Measurements from ENCODE around the gene SRPX.

The SRPX gene

DNA sequence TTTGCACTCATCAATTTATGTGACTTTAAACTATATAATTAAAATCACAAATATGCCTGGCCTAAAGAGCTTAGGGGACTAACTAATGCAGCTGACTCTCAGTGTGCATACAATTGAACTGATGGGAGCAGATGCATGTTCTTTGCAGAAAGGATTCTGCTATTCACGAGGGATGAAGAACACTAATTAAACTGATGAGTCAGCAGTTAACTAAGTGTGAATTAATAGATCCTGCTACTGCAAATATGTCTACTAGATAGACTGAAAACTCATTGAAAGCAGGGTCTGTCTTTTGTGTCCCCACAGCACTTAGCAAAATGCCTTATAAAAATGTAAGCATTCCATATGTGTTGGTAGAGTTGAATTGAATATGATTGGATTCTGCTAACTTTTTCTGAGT is 104.0 kb downstream of the SRPX start:
- DNase-seq (ENCODE audit: extremely low spot score): no peak
- ChIA-PET CTCF (no interaction called here), POLR2A (no interaction called here)
- TF ChIP-seq FOXK2 (IDR thresholded peaks at IDR 0.05) (no peak), SUZ12 (IDR thresholded peaks at IDR 0.05) (no peak), SP1 (IDR thresholded peaks at IDR 0.05) (no peak), FOXM1 (IDR thresholded peaks at IDR 0.05; ENCODE audit: borderline replicate concordance) (no peak), L3MBTL2 (conservative IDR thresholded peaks at IDR 0.05) (no peak), ELF4 (IDR thresholded peaks at IDR 0.05) (no peak), ZNF384 (IDR thresholded peaks at IDR 0.05) (no peak), HDGF (IDR thresholded peaks at IDR 0.05; ENCODE audit: borderline replicate concordance) (no peak), LEF1 (IDR thresholded peaks at IDR 0.05; ENCODE audit: borderline replicate concordance) (no peak), NFRKB (IDR thresholded peaks at IDR 0.05) (no peak), TARDBP (IDR thresholded peaks at IDR 0.05) (no peak), BHLHE40 (IDR thresholded peaks at IDR 0.05; ENCODE audit: borderline replicate concordance) (no peak), FOXA1 (IDR thresholded peaks at IDR 0.05) (no peak), ARNT (IDR thresholded peaks at IDR 0.05) (no peak), CTBP1 (IDR thresholded peaks at IDR 0.05; ENCODE audit: borderline replicate concordance) (no peak)
- TF ChIP-seq, protein P1, sequence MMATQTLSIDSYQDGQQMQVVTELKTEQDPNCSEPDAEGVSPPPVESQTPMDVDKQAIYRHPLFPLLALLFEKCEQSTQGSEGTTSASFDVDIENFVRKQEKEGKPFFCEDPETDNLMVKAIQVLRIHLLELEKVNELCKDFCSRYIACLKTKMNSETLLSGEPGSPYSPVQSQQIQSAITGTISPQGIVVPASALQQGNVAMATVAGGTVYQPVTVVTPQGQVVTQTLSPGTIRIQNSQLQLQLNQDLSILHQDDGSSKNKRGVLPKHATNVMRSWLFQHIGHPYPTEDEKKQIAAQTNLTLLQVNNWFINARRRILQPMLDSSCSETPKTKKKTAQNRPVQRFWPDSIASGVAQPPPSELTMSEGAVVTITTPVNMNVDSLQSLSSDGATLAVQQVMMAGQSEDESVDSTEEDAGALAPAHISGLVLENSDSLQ (IDR thresholded peaks at IDR 0.05): no peak

DNA sequence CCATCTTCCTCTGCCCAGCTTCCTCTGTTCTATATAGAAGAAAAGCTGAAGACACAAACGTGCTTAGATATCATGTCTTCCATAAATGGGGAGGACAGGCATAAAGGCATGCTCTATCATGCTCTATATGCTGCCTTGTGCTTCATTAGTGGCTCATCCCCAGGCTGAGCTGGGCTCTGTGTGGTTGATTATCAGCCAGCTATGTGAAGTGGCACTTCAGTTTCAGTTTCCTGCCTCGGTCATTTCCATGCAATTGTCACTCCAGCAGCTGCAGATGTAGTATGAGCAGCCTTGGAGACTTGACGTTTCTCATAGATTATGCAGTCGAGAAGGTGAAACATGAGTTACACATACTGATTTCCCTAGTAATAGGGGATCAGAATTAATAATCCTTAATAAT is 108.1 kb downstream of the SRPX start:
- POLR2A ChIA-PET: no interaction called here
- CTCF ChIA-PET: interaction anchor here (0.5 kb wide), 1 partner anchor 1333 kb away, joined by 9 read pairs; no protein-coding TSS in a partner anchor
- DNase-seq (ENCODE audit: extremely low spot score): no peak
- TF ChIP-seq HDGF (IDR thresholded peaks at IDR 0.05; ENCODE audit: borderline replicate concordance): no peak
- TF ChIP-seq SUZ12 (IDR thresholded peaks at IDR 0.05): no peak
- TF ChIP-seq LEF1 (IDR thresholded peaks at IDR 0.05; ENCODE audit: borderline replicate concordance): no peak
- TF ChIP-seq FOXK2 (IDR thresholded peaks at IDR 0.05): no peak
- no peak for TF ChIP-seq L3MBTL2 (conservative IDR thresholded peaks at IDR 0.05)
- no peak for TF ChIP-seq FOXM1 (IDR thresholded peaks at IDR 0.05; ENCODE audit: borderline replicate concordance)
- no peak for TF ChIP-seq SP1 (IDR thresholded peaks at IDR 0.05)
- no peak for TF ChIP-seq CTBP1 (IDR thresholded peaks at IDR 0.05; ENCODE audit: borderline replicate concordance)
- no peak for TF ChIP-seq NFRKB (IDR thresholded peaks at IDR 0.05)

DNA sequence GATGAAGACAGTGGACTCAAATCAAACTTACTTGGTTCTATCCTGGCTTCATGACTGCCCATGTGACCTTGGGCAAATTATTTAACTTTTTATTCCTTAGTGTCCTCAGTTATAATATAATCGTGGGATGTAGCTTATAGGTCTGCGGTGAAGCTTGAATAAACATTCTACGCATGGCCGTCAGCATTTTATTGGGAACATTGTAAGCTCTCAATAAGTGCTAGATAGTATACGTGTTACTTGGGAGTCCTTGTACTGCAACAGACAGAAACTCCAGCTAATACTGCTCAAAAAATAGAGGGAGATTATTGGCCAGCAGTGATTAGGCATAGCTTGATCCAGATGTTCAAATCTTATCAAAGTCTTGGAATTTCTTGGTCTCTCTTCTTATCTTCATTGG is 109.5 kb downstream of the SRPX start:
- ChIA-PET POLR2A (no interaction called here), CTCF (no interaction called here)
- DNase-seq (ENCODE audit: extremely low spot score): no peak
- no peak for TF ChIP-seq FOXK2 (IDR thresholded peaks at IDR 0.05)
- no peak for TF ChIP-seq ARNT (IDR thresholded peaks at IDR 0.05)
- TF ChIP-seq ZNF384 (IDR thresholded peaks at IDR 0.05): no peak
- TF ChIP-seq ELF4 (IDR thresholded peaks at IDR 0.05): no peak
- no peak for TF ChIP-seq FOXM1 (IDR thresholded peaks at IDR 0.05; ENCODE audit: borderline replicate concordance)
- no peak for TF ChIP-seq SUZ12 (IDR thresholded peaks at IDR 0.05)
- TF ChIP-seq FOXA1 (IDR thresholded peaks at IDR 0.05): no peak
- TF ChIP-seq NFRKB (IDR thresholded peaks at IDR 0.05): no peak
- TF ChIP-seq L3MBTL2 (conservative IDR thresholded peaks at IDR 0.05): no peak
- no peak for TF ChIP-seq CTBP1 (IDR thresholded peaks at IDR 0.05; ENCODE audit: borderline replicate concordance)
- TF ChIP-seq HDGF (IDR thresholded peaks at IDR 0.05; ENCODE audit: borderline replicate concordance): no peak
- TF ChIP-seq, protein P1 (IDR thresholded peaks at IDR 0.05): no peak
- no peak for TF ChIP-seq SP1 (IDR thresholded peaks at IDR 0.05)
- no peak for TF ChIP-seq TARDBP (IDR thresholded peaks at IDR 0.05)
- no peak for TF ChIP-seq BHLHE40 (IDR thresholded peaks at IDR 0.05; ENCODE audit: borderline replicate concordance)
- TF ChIP-seq LEF1 (IDR thresholded peaks at IDR 0.05; ENCODE audit: borderline replicate concordance): no peak

DNA sequence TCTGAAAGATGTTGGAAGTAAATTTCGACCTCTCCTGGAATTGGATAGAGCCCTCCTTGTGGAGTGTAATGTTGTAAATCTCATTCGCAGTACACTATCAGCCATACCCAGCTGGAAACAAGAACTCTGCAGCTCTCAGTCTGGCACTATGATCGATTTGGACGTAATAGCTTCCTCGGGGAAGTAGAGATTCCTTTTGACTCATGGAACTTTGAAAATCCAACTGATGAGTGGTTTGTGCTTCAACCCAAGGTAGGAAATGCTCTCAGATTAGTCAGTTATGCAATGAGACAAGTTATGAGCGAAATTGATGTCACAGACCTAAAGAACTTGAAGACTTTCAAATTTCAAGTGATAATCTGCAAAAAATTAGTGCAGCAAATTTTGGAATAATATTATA is 110.4 kb downstream of the SRPX start:
- CTCF ChIA-PET: no interaction called here
- TF ChIP-seq FOXA1 (IDR thresholded peaks at IDR 0.05) (no peak), FOXK2 (IDR thresholded peaks at IDR 0.05) (no peak), L3MBTL2 (conservative IDR thresholded peaks at IDR 0.05) (no peak), ZNF384 (IDR thresholded peaks at IDR 0.05) (no peak), ELF4 (IDR thresholded peaks at IDR 0.05) (no peak), SUZ12 (IDR thresholded peaks at IDR 0.05) (no peak), LEF1 (IDR thresholded peaks at IDR 0.05; ENCODE audit: borderline replicate concordance) (no peak), ARNT (IDR thresholded peaks at IDR 0.05) (no peak), SP1 (IDR thresholded peaks at IDR 0.05) (no peak), BHLHE40 (IDR thresholded peaks at IDR 0.05; ENCODE audit: borderline replicate concordance) (no peak), NFRKB (IDR thresholded peaks at IDR 0.05) (no peak), TARDBP (IDR thresholded peaks at IDR 0.05) (no peak), HDGF (IDR thresholded peaks at IDR 0.05; ENCODE audit: borderline replicate concordance) (no peak), CTBP1 (IDR thresholded peaks at IDR 0.05; ENCODE audit: borderline replicate concordance) (no peak), FOXM1 (IDR thresholded peaks at IDR 0.05; ENCODE audit: borderline replicate concordance) (no peak)
- TF ChIP-seq, protein P1 (IDR thresholded peaks at IDR 0.05): no peak
- peak; percentile 10 for DNase-seq (ENCODE audit: extremely low spot score)
- POLR2A ChIA-PET: no interaction called here

DNA sequence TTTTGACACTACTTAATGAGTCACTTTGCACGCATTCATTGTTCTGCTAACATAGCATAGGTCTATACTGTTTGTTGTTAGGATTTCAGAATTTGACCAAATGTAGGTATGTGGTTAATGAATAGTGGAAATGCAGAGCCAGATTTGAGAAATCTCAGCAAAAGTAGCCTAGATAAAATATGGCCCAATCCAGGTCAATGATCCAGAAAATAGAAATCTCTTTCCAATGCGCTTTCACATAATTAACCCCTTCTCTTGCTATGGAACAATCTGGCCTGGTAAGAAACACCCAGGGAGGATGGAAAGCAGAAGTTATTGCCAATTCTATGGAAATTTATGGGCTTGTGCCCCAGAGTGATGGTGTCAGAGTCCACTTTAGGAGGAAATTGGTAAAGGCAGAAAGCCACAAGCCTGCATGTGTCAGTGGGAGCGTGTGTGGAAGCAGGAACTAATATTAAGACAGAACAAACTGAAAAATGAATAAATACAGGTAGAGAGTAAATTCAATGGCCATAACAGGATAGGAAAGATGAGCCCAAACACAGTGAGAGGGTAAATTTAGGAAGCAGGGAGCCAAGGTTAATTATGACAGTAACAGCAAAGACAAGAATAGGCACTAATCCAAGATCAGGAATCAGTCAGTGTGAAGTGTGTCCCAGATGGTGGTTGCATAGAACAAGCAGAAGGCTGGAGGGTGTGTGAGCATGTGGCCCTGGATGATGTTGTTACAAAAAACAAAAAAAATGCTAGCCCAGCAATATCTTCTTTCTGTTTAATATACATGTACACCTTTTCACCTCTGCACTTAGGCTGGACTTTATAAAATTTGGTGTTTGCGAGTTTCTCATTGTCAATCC is 111.4 kb downstream of the SRPX start:
- ChIA-PET CTCF (interaction anchor here (0.6 kb wide), 1 partner anchor 1368 kb away, joined by 3 read pairs; no protein-coding TSS in a partner anchor), POLR2A (no interaction called here)
- TF ChIP-seq HDGF (IDR thresholded peaks at IDR 0.05; ENCODE audit: borderline replicate concordance): no peak
- no peak for TF ChIP-seq LEF1 (IDR thresholded peaks at IDR 0.05; ENCODE audit: borderline replicate concordance)
- no peak for TF ChIP-seq SP1 (IDR thresholded peaks at IDR 0.05)
- TF ChIP-seq FOXK2 (IDR thresholded peaks at IDR 0.05): no peak
- no peak for TF ChIP-seq FOXA1 (IDR thresholded peaks at IDR 0.05)
- no peak for TF ChIP-seq BHLHE40 (IDR thresholded peaks at IDR 0.05; ENCODE audit: borderline replicate concordance)
- no peak for TF ChIP-seq NFRKB (IDR thresholded peaks at IDR 0.05)
- no peak for DNase-seq (ENCODE audit: extremely low spot score)

All from HEK293T (cell line).